Measurements from ENCODE around the gene LETM1. TPM values are rescaled to one million over a fixed set of nuclear protein-coding genes. Genes with fewer than 3 reads are reported as not detected.

The LETM1 gene
- total and polyA plus RNA-seq, 2 experiments from 2014 or later = 23.3 to 68.9 TPM

DNA sequence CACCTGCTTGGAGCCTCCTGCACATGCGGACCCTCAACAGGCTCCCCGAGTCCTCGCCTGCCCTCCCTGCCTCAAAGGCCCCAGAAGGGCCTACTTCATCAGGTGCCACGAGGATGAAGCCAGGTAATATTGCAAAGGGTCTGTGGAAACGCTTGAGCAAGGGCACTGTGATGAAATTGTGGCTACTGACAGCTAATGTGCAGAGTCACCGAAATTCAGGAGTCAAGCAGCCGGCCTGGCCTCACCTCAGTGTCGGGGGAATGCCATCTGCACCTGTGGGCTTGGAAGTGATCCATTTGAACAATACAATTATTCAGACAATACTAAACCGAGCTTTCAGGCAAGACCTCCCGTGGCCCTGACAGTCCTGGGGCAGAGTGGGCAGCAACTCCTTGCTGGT lies 66.0 kb downstream of the LETM1 start:
- Histone ChIP-seq H3K4me1 (ENCODE audit: insufficient read depth) (0 out of 2 replicates have a peak, but pooled peaks cover 4% of the 10 kb centered on the region), H3F3A (replicated peaks; ENCODE audit: low read depth) (no peaks in the 10 kb centered on the region), H2AFZ (no peak overlapping the region), H3K4me3 (no peak overlapping the region), H3K9me2 (ENCODE audit: insufficient read depth) (no peaks in the 10 kb centered on the region), H4K20me1 (replicated peaks; ENCODE audit: insufficient read depth) (no peaks in the 10 kb centered on the region), H3K27me3 (ENCODE audit: insufficient read depth) (peaks cover 40% of the 10 kb centered on the region), H3K27ac (ENCODE audit: low read depth) (no peak overlapping the region), H3K4me2 (no peak overlapping the region), H3K36me3 (ENCODE audit: insufficient read depth) (no peaks in the 10 kb centered on the region), H3K79me2 (replicated peaks; ENCODE audit: insufficient read depth) (no peaks in the 10 kb centered on the region)
- Mint-ChIP-seq H3K27ac (no peak overlapping the region), H3K36me3 (ENCODE audit: low read depth) (no peaks in the 10 kb centered on the region), H3K27me3 (ENCODE audit: insufficient read depth, low read depth, poor library complexity) (peaks cover 27% of the 10 kb centered on the region), H3K4me1 (peaks cover 2% of the 10 kb centered on the region; the same call in 2 of the 3 replicates), H3K9me3 (no peaks in the 10 kb centered on the region), H3K4me3 (no peak overlapping the region)
- no peak for ATAC-seq
- no peak for DNase-seq (ENCODE audit: low spot score)
- TF ChIP-seq ZNF114 (CRISPR knock-in tag; IDR thresholded peaks at IDR 0.05) (no peak), POLR2AphosphoS5 (IDR thresholded peaks at IDR 0.05; ENCODE audit: low read depth) (no peak), EZH2phosphoT487 (IDR thresholded peaks at IDR 0.05; ENCODE audit: unreplicated experiment) (no peak), NANOG (IDR thresholded peaks at IDR 0.05; ENCODE audit: borderline replicate concordance) (no peak), STAT1 (IDR thresholded peaks at IDR 0.05; ENCODE audit: unreplicated experiment) (no peak), JUNB (IDR thresholded peaks at IDR 0.05; ENCODE audit: unreplicated experiment) (no peak), ZNF331 (CRISPR knock-in tag; IDR thresholded peaks at IDR 0.05; ENCODE audit: low read depth) (no peak), ETS1 (IDR thresholded peaks at IDR 0.05) (no peak), EZH2 (IDR thresholded peaks at IDR 0.05; ENCODE audit: low read depth, unreplicated experiment) (no peak), CREB1 (CRISPR knock-in tag; IDR thresholded peaks at IDR 0.05; ENCODE audit: low read depth) (no peak)
- TF ChIP-seq, protein P1, sequence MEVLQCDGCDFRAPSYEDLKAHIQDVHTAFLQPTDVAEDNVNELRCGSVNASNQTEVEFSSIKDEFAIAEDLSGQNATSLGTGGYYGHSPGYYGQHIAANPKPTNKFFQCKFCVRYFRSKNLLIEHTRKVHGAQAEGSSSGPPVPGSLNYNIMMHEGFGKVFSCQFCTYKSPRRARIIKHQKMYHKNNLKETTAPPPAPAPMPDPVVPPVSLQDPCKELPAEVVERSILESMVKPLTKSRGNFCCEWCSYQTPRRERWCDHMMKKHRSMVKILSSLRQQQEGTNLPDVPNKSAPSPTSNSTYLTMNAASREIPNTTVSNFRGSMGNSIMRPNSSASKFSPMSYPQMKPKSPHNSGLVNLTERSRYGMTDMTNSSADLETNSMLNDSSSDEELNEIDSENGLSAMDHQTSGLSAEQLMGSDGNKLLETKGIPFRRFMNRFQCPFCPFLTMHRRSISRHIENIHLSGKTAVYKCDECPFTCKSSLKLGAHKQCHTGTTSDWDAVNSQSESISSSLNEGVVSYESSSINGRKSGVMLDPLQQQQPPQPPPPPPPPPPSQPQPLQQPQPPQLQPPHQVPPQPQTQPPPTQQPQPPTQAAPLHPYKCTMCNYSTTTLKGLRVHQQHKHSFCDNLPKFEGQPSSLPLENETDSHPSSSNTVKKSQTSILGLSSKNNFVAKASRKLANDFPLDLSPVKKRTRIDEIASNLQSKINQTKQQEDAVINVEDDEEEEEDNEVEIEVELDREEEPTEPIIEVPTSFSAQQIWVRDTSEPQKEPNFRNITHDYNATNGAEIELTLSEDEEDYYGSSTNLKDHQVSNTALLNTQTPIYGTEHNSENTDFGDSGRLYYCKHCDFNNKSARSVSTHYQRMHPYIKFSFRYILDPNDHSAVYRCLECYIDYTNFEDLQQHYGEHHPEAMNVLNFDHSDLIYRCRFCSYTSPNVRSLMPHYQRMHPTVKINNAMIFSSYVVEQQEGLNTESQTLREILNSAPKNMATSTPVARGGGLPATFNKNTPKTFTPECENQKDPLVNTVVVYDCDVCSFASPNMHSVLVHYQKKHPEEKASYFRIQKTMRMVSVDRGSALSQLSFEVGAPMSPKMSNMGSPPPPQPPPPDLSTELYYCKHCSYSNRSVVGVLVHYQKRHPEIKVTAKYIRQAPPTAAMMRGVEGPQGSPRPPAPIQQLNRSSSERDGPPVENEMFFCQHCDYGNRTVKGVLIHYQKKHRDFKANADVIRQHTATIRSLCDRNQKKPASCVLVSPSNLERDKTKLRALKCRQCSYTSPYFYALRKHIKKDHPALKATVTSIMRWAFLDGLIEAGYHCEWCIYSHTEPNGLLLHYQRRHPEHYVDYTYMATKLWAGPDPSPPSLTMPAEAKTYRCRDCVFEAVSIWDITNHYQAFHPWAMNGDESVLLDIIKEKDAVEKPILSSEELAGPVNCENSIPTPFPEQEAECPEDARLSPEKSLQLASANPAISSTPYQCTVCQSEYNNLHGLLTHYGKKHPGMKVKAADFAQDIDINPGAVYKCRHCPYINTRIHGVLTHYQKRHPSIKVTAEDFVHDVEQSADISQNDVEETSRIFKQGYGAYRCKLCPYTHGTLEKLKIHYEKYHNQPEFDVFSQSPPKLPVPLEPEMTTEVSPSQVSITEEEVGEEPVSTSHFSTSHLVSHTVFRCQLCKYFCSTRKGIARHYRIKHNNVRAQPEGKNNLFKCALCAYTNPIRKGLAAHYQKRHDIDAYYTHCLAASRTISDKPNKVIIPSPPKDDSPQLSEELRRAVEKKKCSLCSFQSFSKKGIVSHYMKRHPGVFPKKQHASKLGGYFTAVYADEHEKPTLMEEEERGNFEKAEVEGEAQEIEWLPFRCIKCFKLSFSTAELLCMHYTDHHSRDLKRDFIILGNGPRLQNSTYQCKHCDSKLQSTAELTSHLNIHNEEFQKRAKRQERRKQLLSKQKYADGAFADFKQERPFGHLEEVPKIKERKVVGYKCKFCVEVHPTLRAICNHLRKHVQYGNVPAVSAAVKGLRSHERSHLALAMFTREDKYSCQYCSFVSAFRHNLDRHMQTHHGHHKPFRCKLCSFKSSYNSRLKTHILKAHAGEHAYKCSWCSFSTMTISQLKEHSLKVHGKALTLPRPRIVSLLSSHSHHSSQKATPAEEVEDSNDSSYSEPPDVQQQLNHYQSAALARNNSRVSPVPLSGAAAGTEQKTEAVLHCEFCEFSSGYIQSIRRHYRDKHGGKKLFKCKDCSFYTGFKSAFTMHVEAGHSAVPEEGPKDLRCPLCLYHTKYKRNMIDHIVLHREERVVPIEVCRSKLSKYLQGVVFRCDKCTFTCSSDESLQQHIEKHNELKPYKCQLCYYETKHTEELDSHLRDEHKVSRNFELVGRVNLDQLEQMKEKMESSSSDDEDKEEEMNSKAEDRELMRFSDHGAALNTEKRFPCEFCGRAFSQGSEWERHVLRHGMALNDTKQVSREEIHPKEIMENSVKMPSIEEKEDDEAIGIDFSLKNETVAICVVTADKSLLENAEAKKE (CRISPR knock-in tag; IDR thresholded peaks at IDR 0.05) = no peak
- TF ChIP-seq, protein P2, sequence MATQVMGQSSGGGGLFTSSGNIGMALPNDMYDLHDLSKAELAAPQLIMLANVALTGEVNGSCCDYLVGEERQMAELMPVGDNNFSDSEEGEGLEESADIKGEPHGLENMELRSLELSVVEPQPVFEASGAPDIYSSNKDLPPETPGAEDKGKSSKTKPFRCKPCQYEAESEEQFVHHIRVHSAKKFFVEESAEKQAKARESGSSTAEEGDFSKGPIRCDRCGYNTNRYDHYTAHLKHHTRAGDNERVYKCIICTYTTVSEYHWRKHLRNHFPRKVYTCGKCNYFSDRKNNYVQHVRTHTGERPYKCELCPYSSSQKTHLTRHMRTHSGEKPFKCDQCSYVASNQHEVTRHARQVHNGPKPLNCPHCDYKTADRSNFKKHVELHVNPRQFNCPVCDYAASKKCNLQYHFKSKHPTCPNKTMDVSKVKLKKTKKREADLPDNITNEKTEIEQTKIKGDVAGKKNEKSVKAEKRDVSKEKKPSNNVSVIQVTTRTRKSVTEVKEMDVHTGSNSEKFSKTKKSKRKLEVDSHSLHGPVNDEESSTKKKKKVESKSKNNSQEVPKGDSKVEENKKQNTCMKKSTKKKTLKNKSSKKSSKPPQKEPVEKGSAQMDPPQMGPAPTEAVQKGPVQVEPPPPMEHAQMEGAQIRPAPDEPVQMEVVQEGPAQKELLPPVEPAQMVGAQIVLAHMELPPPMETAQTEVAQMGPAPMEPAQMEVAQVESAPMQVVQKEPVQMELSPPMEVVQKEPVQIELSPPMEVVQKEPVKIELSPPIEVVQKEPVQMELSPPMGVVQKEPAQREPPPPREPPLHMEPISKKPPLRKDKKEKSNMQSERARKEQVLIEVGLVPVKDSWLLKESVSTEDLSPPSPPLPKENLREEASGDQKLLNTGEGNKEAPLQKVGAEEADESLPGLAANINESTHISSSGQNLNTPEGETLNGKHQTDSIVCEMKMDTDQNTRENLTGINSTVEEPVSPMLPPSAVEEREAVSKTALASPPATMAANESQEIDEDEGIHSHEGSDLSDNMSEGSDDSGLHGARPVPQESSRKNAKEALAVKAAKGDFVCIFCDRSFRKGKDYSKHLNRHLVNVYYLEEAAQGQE (IDR thresholded peaks at IDR 0.05; ENCODE audit: unreplicated experiment) = no peak
- TF ChIP-seq, protein P3, sequence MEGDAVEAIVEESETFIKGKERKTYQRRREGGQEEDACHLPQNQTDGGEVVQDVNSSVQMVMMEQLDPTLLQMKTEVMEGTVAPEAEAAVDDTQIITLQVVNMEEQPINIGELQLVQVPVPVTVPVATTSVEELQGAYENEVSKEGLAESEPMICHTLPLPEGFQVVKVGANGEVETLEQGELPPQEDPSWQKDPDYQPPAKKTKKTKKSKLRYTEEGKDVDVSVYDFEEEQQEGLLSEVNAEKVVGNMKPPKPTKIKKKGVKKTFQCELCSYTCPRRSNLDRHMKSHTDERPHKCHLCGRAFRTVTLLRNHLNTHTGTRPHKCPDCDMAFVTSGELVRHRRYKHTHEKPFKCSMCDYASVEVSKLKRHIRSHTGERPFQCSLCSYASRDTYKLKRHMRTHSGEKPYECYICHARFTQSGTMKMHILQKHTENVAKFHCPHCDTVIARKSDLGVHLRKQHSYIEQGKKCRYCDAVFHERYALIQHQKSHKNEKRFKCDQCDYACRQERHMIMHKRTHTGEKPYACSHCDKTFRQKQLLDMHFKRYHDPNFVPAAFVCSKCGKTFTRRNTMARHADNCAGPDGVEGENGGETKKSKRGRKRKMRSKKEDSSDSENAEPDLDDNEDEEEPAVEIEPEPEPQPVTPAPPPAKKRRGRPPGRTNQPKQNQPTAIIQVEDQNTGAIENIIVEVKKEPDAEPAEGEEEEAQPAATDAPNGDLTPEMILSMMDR (conservative IDR thresholded peaks at IDR 0.05; ENCODE audit: low read depth in 2 of 2) = no peak

Data from GM23338 (cell line).